ENCODE results near the gene CDR2.

DNA sequence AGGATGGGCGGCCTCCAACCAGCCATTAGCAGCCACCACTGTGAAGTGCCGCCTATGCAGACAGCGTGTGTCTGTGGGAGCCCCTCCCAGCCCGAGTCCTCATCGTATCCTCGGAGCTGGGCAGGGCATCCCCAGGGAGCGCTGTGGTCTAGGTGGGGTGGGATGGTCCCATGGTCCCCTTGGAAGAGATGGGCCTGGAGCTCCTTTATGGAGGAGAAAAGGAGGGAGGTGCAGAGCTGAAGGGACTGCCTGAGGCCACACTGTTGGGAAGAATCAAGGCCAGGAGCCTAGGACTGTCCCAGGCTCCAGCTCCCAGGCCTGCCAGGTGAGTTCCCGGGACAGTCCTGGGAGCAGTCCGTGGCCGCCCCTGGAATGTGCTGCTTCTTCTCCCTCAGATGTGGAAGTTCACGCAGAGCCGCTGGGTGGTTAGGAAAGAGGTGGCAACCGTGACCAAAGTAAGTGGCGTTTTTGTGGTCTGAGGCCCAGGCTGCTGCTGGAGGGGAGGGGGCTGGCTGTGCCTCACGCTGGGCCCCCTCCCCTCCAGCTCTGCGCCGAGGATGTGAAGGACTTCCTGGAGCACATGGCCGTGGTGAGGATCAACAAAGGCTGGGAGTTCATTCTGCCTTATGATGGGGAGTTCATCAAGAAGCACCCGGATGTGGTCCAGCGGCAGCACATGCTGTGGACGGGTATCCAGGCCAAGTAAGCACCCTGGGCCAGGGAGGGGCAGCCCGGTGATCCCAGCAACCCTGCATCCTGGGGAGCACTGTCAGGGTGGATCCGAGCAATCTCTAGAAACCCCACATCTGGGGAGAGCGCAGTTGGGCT is 50.2 kb downstream of the CDR2 start:
- TF ChIP-seq TAF1 (IDR thresholded peaks at IDR 0.05; ENCODE audit: low read depth, low read length) (no peak), POLR2AphosphoS5 (IDR thresholded peaks at IDR 0.05; ENCODE audit: low read depth, low read length) (no peak), POLR2A (IDR thresholded peaks at IDR 0.05; ENCODE audit: low read depth, low read length) (no peak)
